Measurements from ENCODE around the gene CACHD1. TPM values are rescaled to one million over a fixed set of nuclear protein-coding genes. Genes with fewer than 3 reads are reported as not detected.

Gene CACHD1
- polyA plus RNA-seq, 2 of the 4 experiments (the other 2 are of a cell fraction), result 0.72 to 1.6 TPM

Small RNA genes lying within 50 kb of the gene (small RNA-seq; reads per million reads assigned to genes)
- gene MIR4794, result 0 to 1.6 (median 0) reads per million in 6 experiments
